Inflammatory macrophage treated with lipopolysaccharide for 1 hour (primary cell): Measurements from ENCODE around the gene DUOXA2.

Experiments used
- DNase-seq, 2 donors: peaks; one replicate each; pipeline ENCODE4 v3.0.0-alpha.2; 2020 to 2022

The DUOXA2 gene

DNA sequence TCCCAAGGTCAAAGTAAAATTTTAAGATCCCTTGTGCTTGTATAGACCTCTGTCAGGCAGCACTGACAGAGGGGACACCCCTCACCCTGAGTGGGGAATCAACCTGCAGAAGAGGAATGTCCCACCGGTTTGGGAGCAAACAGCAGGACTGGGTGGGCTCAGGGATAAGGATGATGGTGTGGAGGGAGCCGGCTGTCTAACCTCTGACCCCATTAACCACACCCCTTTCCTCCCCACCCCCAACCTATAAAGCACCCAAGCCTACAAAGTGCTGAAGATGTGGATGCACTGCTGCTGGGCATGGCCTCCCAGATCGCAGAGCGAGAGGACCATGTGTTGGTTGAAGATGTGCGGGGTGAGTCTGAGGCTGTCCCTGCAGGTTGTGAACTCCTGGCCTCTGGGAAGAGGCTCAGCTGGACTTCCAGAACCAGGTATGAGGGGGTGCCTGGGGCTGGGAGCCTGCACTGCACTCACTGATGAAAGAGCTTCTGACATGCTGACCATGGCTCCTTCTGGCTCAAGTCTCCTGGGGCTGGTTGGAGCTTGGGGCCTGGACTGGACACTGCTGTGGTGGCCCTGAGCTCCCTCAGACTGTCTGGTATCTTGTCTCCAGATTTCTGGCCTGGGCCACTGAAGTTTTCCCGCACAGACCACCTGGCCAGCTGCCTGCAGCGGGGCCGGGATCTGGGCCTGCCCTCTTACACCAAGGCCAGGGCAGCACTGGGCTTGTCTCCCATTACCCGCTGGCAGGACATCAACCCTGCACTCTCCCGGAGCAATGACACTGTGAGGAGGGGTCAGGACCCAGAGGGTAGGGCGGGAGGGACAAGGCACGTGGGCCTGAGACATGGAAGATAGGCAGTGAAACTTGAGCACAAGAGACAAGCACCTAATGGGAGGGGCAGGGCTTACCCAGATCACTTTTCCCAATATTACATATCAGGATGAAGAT lies 25.0 kb downstream of the DUOXA2 start:
- no peak for DNase-seq

DNA sequence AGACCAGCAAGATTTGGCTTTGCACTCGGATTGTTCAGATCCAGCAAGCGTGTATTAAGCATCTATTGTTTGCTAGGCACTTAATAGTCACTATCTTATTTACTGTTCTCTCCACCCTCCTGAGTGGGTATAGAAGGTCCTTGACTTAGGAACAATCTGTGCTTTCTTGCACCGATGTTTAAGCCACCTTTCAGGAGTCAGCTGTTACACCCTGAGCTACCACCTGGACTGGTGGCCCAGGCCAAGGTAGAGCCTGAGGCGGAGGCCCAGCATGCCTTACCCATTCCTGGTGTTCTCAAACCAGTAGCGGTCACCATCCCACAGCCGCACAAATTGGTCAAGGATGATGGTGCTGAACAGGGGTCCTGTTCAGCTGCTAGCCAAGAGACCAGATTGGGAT lies 25.6 kb downstream of the DUOXA2 start:
- DNase-seq: no peak

DNA sequence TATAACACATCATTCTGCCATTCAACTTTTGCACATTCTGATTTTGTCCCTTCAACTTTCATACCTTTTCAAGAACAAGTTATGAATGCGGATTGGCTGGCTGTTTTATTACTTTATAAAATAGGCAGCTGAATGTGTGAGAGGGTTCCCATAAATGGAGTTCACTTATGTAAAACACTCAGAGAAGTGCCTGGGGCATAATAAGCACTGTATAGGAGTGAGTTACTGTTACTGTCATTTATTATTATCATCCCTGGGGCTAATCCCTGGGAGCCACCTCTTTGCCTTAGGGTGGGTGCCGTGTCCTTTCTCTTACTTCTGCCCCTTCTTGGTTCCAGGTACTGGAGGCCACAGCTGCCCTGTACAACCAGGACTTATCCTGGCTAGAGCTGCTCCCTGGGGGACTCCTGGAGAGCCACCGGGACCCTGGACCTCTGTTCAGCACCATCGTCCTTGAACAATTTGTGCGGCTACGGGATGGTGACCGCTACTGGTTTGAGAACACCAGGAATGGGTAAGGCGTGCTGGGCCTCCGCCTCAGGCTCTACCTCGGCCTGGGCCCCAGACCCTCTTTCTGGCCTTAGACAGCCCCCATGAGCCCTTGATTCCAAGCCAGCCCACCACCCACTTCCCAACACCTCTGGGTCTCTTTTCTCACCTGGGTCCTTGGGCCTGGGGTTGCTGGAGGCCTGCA lies 26.6 kb downstream of the DUOXA2 start:
- DNase-seq: no peak

DNA sequence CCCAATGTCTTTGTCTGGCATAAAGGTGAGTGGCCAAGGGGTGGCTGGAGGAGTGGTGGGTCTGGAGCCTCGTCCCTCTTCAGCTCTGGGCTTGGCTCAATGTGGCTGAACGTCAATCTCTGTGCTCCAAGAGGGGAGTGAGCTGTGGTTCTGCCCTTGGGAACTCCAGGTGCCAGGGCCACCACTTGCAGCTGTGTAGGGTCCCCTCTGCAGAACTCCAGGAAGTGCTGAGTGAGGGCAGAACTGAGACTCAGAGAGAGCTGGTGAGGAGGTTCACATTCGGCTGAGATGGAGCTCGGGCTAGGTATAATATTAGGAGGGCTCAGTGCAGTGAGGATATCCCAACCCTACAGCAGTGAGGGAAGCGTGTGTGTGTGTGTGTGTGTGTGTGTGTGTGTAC lies 27.3 kb downstream of the DUOXA2 start:
- no peak for DNase-seq

DNA sequence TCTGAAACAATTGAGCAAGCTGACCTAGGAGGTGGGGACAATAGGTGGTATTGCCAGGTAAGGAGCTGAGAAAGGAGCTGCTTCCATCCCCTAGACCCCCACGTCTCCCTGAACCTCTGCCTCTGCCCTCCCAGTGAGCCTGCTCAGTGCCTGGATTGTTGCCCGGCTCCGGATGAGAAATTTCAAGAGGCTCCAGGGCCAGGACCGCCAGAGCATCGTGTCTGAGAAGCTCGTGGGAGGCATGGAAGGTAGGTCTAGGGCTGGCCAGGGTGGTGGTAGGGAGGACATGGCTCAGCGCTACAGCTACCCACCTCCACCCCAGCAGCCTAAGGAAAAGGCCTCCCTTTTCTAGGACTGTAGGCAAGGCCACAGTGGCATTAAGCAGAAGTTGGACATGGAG lies 28.9 kb downstream of the DUOXA2 start:
- no peak for DNase-seq

DNA sequence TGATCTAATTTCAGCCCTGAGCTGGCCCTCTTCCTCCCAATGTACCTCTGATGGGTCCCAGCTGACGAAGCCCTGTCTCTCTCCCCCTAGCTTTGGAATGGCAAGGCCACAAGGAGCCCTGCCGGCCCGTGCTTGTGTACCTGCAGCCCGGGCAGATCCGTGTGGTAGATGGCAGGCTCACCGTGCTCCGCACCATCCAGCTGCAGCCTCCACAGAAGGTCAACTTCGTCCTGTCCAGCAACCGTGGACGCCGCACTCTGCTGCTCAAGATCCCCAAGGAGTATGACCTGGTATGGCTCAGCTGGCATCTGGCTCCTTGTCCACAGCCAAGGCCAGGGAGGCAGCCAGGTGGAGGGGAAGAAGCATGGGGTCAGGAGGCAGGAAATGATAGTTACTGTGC lies 29.8 kb downstream of the DUOXA2 start:
- no peak for DNase-seq

DNA sequence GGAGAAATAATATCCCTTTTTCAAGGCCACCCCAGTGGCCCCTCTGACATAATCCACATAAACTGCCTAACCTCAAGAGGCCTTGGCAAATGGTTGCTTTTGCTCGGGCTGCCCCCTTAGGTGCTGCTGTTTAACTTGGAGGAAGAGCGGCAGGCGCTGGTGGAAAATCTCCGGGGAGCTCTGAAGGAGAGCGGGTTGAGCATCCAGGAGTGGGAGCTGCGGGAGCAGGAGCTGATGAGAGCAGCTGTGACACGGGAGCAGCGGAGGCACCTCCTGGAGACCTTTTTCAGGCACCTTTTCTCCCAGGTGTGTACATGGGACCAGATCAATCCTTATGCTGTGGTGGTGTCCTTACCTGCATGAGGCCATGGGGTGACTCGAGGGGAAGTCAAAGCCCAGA lies 30.6 kb downstream of the DUOXA2 start:
- DNase-seq: no peak

DNA sequence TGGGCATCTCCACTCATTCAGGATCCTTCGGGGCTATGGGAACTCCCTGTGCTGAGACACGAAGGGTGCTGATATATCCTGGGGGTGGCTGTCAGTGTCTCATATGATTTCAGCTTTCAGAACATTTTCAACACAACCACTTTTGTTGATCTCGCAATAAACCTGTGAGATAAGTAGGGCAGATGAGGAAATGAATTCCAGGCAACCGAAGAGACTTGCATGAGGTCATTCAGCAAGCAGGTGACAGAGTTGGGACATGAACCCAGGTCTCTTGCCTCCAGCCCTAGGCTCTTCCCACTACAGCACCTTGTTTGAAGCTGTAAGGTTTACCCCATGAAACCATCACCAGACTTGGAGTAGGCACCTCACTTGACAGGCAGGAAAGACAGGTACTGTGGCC lies 32.3 kb downstream of the DUOXA2 start:
- DNase-seq: peak in 1 of 2 donors; percentile 80

DNA sequence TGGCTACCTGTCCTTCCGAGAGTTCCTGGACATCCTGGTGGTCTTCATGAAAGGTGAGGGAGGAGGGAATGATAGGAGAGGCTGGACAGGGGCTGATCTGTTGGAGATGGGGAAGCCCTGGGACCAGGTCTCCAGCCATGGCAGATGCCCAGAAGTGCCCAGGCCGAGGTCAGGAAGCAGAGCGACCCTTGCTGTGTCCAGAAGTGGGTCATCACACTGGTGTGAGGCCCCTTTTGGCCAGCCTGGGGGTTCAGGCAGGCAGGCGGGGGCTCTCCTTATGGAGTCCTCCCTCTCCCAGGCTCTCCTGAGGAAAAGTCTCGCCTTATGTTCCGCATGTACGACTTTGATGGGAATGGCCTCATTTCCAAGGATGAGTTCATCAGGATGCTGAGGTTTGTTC lies 33.5 kb downstream of the DUOXA2 start:
- no peak for DNase-seq

DNA sequence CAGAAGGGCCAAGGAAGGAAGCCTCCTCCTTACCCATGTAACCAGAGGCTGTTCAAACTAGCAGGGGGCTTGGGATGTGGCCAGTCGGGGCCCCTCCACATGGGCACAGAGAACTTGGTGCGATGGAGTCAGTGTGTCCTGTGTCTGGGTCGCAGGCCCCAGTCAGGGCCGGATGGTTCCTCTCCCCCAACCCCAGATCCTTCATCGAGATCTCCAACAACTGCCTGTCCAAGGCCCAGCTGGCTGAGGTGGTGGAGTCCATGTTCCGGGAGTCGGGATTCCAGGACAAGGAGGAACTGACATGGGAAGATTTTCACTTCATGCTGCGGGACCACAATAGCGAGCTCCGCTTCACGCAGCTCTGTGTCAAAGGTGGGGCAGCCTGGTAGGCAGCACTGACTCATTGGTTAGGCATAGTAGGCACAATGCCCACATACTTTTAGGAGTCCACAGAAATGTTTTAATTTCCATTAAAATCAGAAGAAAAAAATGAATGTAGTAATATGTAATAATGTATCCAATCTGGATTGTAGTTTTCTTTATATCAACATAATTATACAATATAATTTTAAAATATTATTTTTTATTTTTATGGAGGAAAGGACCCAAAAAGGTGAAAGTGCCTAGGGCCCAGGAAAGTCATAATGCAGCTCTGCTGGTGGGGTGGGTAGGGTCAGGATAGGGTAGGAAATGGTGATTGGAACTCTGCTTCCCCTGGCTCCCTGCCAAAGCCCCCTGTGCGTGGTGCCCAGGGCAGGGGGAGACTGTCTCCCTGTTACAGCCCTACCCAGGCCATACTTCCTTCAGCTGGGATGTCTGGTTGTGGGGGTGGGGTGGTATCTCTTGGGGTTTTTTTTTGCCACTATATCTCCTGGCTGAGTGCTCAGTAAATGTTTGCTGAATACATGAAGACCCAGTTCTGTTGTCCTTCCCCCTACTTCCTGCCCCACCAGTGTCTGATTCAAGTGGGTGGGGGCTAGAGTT lies 34.2 kb downstream of the DUOXA2 start:
- no peak for DNase-seq

DNA sequence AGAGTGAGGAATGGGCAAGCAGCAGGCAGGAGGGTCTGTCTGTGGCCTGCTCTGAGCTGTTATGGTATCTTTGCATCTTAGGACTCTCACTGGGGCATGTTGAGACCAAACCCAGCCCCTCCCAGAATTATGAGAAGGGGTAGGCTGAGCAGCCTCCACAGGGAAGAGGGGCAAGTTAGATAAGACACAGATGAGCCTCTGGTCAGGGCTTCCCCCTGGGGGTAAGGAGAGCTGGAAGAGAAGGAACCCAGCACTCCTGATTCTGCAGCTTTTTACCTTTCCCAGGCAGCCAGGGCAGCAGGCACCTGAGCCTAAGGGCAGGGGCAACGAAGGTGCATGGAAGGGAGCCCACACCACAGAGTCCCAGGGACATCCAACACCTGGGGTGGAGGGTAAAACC lies 34.9 kb downstream of the DUOXA2 start:
- no peak for DNase-seq

DNA sequence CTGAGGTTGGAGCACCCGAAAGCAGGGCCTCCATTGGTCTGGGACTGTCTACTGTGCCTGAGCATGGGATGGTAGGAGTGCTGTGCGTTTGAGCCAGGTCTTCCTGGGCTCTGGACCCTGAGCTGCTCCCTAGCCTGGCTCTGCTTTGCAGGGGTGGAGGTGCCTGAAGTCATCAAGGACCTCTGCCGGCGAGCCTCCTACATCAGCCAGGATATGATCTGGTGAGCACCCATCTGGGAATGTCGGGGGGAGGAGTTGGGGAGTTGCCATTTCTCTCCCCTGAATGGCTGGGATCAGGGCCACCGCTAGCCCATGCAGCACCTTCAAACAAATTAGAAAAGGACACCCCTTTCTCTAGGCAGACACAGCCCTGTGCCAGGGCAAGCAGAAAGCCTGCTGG lies 36.4 kb downstream of the DUOXA2 start:
- DNase-seq: no peak

DNA sequence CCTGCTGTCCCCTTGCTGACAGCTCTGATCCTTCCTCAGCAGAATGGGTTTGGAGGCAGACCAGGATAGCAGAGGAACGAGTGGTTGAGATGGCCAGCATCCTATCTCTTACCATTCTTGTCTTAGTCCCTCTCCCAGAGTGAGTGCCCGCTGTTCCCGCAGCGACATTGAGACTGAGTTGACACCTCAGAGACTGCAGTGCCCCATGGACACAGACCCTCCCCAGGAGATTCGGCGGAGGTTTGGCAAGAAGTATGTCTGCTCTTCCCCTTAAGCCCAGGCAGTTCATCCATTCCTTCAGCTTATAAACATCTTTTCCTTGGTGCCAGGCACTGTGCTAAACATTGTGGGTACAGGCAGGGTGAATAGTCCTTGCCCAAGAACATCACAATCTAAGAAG lies 36.9 kb downstream of the DUOXA2 start:
- no peak for DNase-seq

DNA sequence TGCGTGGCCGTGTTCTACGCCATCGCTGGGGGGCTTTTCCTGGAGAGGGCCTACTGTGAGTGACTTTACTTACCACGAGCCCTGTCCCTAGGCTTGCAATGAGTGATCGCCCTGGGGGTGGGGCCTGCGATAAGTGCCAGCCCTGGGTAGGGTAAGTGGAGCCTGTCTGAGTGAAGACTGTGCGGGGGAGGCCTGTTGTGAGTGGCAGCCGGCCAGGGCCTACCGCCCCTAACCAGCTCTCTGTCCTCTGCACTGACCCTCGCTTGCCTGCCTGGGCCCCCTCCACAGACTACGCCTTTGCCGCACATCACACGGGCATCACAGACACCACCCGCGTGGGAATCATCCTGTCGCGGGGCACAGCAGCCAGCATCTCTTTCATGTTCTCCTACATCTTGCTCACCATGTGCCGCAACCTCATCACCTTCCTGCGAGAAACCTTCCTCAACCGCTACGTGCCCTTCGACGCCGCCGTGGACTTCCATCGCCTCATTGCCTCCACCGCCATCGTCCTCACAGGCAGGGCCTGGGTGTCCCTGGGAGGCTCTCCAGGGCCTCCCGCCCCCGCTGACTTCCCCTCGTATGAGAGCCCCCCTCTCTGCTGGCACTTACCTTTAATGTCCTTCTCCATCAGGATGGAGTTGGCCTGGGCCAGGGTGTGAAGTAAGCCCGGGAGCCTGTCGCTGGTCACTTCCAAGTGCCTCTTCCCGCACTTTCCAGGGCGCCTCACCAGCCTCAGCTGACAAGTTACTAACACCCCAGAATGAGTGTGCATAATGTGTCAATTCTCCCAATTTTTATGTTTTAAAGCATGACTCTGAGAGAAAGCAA lies 38.1 kb downstream of the DUOXA2 start:
- DNase-seq: no peak

DNA sequence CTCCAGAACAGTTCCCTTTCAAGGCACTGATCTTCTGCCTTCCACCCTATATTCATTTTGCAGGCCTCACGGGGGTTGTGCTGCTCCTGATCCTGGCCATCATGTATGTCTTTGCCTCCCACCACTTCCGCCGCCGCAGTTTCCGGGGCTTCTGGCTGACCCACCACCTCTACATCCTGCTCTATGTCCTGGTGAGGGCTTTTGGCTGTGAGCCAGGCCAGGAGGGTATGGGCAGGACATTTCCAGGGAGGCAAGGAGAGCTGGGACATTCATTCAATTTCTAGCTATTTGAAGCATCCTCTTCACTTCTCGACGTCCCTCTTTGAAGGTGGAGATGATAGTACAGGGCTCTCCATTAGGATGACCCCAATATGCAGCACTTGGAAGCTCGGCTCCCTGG lies 41.6 kb downstream of the DUOXA2 start:
- no peak for DNase-seq

DNA sequence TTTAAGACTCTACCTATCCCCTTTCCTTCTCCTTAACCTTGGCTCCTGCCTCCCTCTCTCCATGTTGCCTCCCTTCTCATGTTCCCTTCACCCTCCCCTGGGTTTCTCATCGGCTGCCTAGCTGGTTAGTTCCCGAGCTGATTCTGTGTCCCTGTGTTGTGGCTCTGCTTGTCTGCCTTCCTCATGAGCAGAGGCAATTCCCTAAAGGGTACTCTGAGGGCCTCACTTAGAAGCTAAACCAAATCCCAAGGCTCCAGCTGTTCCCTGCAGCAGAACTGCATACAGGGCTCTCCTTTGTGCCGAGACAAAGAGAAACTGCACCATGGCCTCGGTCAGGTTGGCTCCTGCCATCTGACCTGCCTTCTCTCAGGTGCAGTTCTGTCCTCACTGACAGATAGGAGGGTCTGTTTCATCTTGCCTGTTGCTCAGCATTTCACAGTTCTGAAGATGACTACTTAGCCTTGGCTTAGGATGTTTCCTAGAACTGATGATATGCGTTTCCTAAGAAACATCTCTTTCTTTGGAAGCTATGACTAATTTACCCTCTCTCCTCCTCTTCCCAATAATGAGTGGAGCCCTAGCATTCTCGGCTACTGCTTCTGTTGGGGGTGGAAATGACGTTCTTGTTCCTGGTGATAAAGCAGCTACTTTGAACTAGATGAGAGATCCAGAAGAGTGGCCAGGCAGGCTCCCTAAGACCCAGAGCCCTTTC lies 42.8 kb downstream of the DUOXA2 start:
- DNase-seq: no peak

DNA sequence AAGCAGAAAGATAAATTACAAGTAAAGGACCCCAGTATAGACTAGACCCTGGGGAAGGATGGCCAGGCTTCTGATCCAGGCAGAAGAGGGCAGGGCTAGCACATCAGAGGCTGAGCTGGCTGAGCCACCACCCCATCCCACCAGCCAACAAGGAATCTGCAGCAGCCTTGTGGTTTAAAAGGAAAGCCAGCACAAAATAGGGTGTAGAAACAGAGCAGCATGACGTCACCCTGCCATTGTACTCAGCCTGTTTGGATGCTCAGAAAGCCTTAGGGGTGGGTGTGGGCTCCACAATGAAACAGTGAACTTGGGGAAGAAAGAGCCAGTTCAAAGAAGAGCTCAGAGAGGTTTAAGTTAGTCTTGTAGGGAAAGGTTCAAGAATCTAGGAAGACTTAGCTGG lies 43.8 kb downstream of the DUOXA2 start:
- DNase-seq: peak; percentile 5 to 26

DNA sequence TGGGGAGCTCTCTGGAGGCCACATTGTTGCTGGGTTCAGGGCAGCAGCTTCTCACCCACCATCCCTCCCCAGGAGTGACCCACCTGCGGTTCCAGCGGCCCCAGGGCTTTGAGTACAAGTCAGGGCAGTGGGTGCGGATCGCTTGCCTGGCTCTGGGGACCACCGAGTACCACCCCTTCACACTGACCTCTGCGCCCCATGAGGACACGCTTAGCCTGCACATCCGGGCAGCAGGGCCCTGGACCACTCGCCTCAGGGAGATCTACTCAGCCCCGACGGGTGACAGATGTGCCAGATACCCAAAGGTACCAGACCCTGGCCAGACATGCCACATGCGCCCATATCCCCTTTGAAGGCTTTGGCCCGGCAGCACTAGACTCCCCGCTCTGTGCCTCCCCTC lies 47.5 kb downstream of the DUOXA2 start:
- no peak for DNase-seq

DNA sequence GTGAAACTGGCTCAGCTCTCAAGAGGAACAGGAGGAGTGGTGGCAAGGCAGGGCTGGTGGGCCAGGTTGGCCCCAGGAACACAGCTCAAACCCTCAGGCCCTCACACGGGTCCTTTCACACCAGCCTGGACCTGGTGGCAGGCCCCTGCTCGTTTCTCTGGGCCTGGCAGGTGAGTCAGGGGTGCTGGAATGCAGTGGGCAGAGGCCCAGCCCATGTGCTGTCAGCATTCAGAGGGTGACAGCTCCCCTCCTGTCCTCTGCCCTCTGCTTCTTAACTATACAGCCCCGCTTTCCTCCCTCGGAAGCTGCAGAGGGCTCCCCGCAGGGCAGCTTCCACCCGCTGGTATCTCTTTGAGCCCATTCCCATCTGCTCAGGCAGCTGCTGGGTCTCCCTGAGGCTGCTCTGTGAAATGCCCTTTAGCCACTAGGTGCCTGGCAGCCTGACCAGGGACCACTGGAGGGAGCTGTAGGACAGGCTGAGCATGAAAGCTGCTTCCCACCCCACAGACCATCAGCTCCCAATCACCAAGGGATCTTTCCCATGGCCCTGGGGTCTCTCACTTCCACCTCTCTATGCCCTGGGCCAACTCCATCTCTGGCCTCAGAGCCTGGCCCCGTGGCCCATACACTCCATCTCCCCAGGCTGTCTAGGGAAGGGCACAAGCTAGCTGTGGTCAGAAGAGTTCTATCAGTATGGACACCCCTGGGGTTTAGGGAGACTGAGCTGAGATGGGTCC lies 48.8 kb downstream of the DUOXA2 start:
- peak; percentile 50 to 80 for DNase-seq

DNA sequence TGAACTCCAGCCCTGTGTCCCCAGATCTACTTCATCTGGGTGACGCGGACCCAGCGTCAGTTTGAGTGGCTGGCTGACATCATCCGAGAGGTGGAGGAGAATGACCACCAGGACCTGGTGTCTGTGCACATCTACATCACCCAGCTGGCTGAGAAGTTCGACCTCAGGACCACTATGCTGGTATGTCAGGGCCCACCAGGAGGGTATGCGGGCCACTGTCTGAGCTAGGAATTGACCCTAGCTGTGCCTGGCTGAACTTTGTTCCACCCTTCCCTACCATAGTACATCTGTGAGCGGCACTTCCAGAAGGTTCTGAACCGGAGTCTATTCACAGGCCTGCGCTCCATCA lies 49.4 kb downstream of the DUOXA2 start:
- DNase-seq: no peak

DNA sequence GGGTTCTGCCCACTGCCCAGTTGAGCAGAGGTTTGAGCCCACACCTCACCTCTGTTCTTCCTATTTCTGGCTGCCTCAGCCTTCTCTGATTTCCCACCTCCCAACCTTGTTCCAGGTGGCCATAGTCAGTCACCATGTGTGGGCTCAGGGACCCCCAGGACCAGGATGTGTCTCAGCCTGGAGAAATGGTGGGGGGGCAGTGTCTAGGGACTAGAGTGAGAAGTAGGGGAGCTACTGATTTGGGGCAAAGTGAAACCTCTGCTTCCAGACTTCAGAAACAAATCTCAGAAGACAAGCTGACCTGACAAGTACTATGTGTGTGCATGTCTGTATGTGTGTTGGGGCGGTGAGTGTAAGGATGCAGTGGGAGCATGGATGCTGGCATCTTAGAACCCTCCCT lies 50.8 kb downstream of the DUOXA2 start:
- no peak for DNase-seq
